ENCODE results near the gene CYP8B1. TPM values are rescaled to one million over a fixed set of nuclear protein-coding genes. Genes with fewer than 3 reads are reported as not detected.

Gene CYP8B1
- total and polyA plus RNA-seq, 2 experiments from 2014 or later = not detected

GRCh38 chr3:42844815-42845214 lies 30.9 kb downstream of the CYP8B1 start:
- Histone ChIP-seq H4K20me1 (replicated peaks; ENCODE audit: insufficient read depth) (no peaks in the 10 kb centered on the region), H3K79me2 (replicated peaks; ENCODE audit: insufficient read depth) (no peaks in the 10 kb centered on the region), H3K27me3 (ENCODE audit: insufficient read depth) (no peaks in the 10 kb centered on the region), H3K36me3 (ENCODE audit: insufficient read depth) (no peaks in the 10 kb centered on the region), H3K4me3 (no peak overlapping the region), H3K9me2 (ENCODE audit: insufficient read depth) (peaks cover 4% of the 10 kb centered on the region; the same call in 1 of the 2 replicates), H3K27ac (ENCODE audit: low read depth) (no peak overlapping the region), H3F3A (replicated peaks; ENCODE audit: low read depth) (no peaks in the 10 kb centered on the region), H3K4me2 (no peak overlapping the region), H2AFZ (no peak overlapping the region), H3K4me1 (ENCODE audit: insufficient read depth) (no peaks in the 10 kb centered on the region; the same call in 1 of the 2 replicates)
- Mint-ChIP-seq H3K9me3 (no peaks in the 10 kb centered on the region), H3K36me3 (ENCODE audit: low read depth) (no peaks in the 10 kb centered on the region), H3K4me1 (peaks cover 15% of the 10 kb centered on the region), H3K27ac (no peak overlapping the region), H3K4me3 (no peak overlapping the region), H3K27me3 (ENCODE audit: insufficient read depth, low read depth, poor library complexity) (peaks cover 6% of the 10 kb centered on the region)
- TF ChIP-seq REST (IDR thresholded peaks at IDR 0.05; ENCODE audit: unreplicated experiment) (no peak), CREB1 (CRISPR knock-in tag; IDR thresholded peaks at IDR 0.05; ENCODE audit: low read depth) (no peak), STAT1 (IDR thresholded peaks at IDR 0.05; ENCODE audit: unreplicated experiment) (no peak), EZH2phosphoT487 (IDR thresholded peaks at IDR 0.05; ENCODE audit: unreplicated experiment) (no peak), ETS1 (IDR thresholded peaks at IDR 0.05) (no peak), POLR2AphosphoS5 (IDR thresholded peaks at IDR 0.05; ENCODE audit: low read depth) (no peak), CTCF (conservative IDR thresholded peaks at IDR 0.05; ENCODE audit: low read depth in 2 of 2) (no peak), JUNB (IDR thresholded peaks at IDR 0.05; ENCODE audit: unreplicated experiment) (no peak), NANOG (IDR thresholded peaks at IDR 0.05; ENCODE audit: borderline replicate concordance) (no peak), ZNF462 (CRISPR knock-in tag; IDR thresholded peaks at IDR 0.05) (no peak)
- no peak for ATAC-seq
- no peak for DNase-seq (ENCODE audit: low spot score)

Data from GM23338 (cell line).